Measurements from ENCODE around the gene UBC. TPM values are rescaled to one million over a fixed set of nuclear protein-coding genes. Genes with fewer than 3 reads are reported as not detected.

Gene UBC
- total and polyA plus RNA-seq, 9 of the 15 experiments (the other 6 are each of a cell fraction or from before 2014, with no cell fraction given), result 533 to 1,153 (median 813) TPM

GRCh38 chr12:124927201-124928094, 13.0 kb upstream of the UBC start (continued):
- TF ChIP-seq ETV1 (tag; conservative IDR thresholded peaks at IDR 0.05; ENCODE audit: low read depth), result peak; percentile 27; the same call in 1 of the 2 replicates
- no peak; the same call in 1 of the 2 replicates for TF ChIP-seq PML (IDR thresholded peaks at IDR 0.05; ENCODE audit: low read length)
- no peak for TF ChIP-seq MTF1 (CRISPR knock-in tag; IDR thresholded peaks at IDR 0.05; ENCODE audit: borderline replicate concordance)
- TF ChIP-seq CREB1 (IDR thresholded peaks at IDR 0.05), result no peak; the same call in 1 of the 2 replicates
- TF ChIP-seq CREB1 (CRISPR knock-in tag; IDR thresholded peaks at IDR 0.05), result peak; percentile 64
- no peak for TF ChIP-seq EWSR1 (IDR thresholded peaks at IDR 0.05; ENCODE audit: borderline replicate concordance, low read depth, partially characterized antibody)
- TF ChIP-seq RBM22 (IDR thresholded peaks at IDR 0.05; ENCODE audit: low read depth, low read length, poor library complexity, severe bottlenecking), result no peak
- TF ChIP-seq UBTF (IDR thresholded peaks at IDR 0.05; ENCODE audit: borderline replicate concordance in 1 of 2, low read depth in 2 of 2, low read length in 2 of 2), result no peak
- peak in 1 of 2 experiments; percentile 55; a peak in 2 of 4 replicates for TF ChIP-seq FOXK2 (conservative IDR thresholded peaks at IDR 0.05 in 1 of 2, IDR thresholded peaks at IDR 0.05 in 1 of 2; ENCODE audit: low read depth in 2 of 2)
- TF ChIP-seq FIP1L1 (IDR thresholded peaks at IDR 0.05; ENCODE audit: low read depth, low read length, poor library complexity, severe bottlenecking), result no peak
- no peak for TF ChIP-seq PTTG1 (tag; IDR thresholded peaks at IDR 0.05; ENCODE audit: low read depth)
- no peak; the same call in 1 of the 2 replicates for TF ChIP-seq CHCHD3 (CRISPR knock-in tag; IDR thresholded peaks at IDR 0.05)
- TF ChIP-seq MYC (IDR thresholded peaks at IDR 0.05; ENCODE audit: low read depth, low read length), result peak; percentile 51; the same call in 1 of the 2 replicates
- TF ChIP-seq MYC (CRISPR knock-in tag; IDR thresholded peaks at IDR 0.05; ENCODE audit: borderline replicate concordance, low read depth), result no peak
- no peak for TF ChIP-seq ATF6 (CRISPR knock-in tag; IDR thresholded peaks at IDR 0.05)
- no peak for TF ChIP-seq MITF (IDR thresholded peaks at IDR 0.05)
- no peak for TF ChIP-seq ZNF324 (CRISPR knock-in tag; IDR thresholded peaks at IDR 0.05)
- TF ChIP-seq TAF15 (IDR thresholded peaks at IDR 0.05; ENCODE audit: low read depth, low read length), result no peak
- no peak; the same call in 1 of the 2 replicates for TF ChIP-seq NFATC3 (IDR thresholded peaks at IDR 0.05)
- no peak for TF ChIP-seq IRF9 (tag; IDR thresholded peaks at IDR 0.05)

Data from K562 (cell line).